ENCODE data around the gene SNAP91.

The SNAP91 gene

DNA sequence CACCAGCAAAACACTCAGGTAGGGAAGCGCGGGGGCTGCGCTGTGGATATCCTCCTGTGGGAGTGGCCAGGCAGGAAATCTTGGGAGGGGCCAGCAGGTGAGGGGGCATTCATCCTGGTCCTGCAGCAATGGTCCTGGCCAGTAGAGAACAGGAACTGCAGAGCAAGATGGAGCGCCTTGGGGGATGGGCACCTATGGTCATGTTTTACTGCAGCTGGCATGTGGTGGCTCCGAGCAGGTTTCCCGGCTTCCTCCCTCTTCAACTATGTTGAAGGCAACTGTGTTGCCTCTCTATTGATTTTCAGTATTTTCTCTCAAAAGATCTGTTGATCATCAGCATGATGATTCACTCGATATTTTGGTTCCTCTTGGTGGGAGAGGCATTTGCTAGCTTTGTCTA is 70.9 kb downstream of the SNAP91 start:
- Histone ChIP-seq H3K4ac (ENCODE audit: low read depth in 1 of 2, low read length in 2 of 2) (no peak overlapping the region), H2BK5ac (ENCODE audit: low read depth, low read length, poor library complexity, severe bottlenecking) (no peak overlapping the region), H2BK15ac (ENCODE audit: low read depth, poor library complexity, severe bottlenecking) (no peak overlapping the region), H2BK12ac (ENCODE audit: low read length in 2 of 2) (no peak overlapping the region), H3K4me1 (ENCODE audit: control insufficient read depth, insufficient read depth, low read depth, low read length) (no peaks in the 10 kb centered on the region), H4K91ac (ENCODE audit: low read length) (no peak overlapping the region), H3K23ac (ENCODE audit: low read length in 2 of 2) (no peak overlapping the region), H3K27me3 (ENCODE audit: control insufficient read depth in 1 of 2, insufficient read depth in 1 of 2, low read length in 2 of 2) (no peaks in the 10 kb centered on the region), H3K36me3 (ENCODE audit: control insufficient read depth in 1 of 2, insufficient read depth in 2 of 2, low read depth in 1 of 2, low read length in 2 of 2) (no peaks in the 10 kb centered on the region), H3K27ac (ENCODE audit: low read length, poor library complexity, severe bottlenecking) (no peak overlapping the region), H3K4me3 (ENCODE audit: insufficient read depth in 1 of 2, low read depth in 1 of 2, low read length in 2 of 2) (no peak overlapping the region), H3K18ac (ENCODE audit: low read depth in 1 of 2, low read length in 2 of 2) (no peak overlapping the region), H4K8ac (ENCODE audit: low read length) (no peak overlapping the region), H2AK5ac (ENCODE audit: low read length, severe bottlenecking) (no peak overlapping the region), H3K9me3 (ENCODE audit: control insufficient read depth, low read length) (no peaks in the 10 kb centered on the region), H3K4me2 (ENCODE audit: low read length, poor library complexity, severe bottlenecking) (no peak overlapping the region), H2AFZ (ENCODE audit: low read depth, low read length) (no peak overlapping the region), H3K14ac (ENCODE audit: low read length in 2 of 2) (no peak overlapping the region), H3K79me1 (replicated peaks; ENCODE audit: low read length, poor library complexity, severe bottlenecking) (no peaks in the 10 kb centered on the region), H2BK120ac (ENCODE audit: low read depth, low read length) (no peak overlapping the region), H3K9ac (ENCODE audit: low read length) (no peak overlapping the region)
- no peak for DNase-seq
- WGBS = 91% methylated on average over 7 of the region's 7 CpGs

DNA sequence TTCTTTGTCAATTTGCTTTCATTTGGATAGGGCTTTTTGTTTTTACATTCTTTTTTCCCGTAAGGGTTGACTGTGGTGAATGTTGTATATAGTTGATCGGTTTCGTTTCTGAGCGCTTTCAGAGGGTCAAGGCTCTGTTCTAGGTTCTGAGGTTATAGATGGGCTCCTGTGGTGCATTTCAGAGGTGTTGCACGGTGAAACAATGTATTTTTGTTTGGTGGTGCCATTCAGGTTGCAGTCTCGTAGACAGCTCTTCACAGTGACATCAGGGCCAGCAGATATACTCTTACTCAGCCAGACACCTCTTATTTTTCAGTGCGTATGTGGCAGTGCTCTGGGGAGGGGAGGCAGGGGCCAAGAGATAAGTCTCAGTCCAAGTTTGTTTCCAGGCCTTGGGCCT is 72.1 kb downstream of the SNAP91 start:
- WGBS = 95% methylated on average over 6 of the region's 7 CpGs
- Histone ChIP-seq H3K4me3 (ENCODE audit: insufficient read depth in 1 of 2, low read depth in 1 of 2, low read length in 2 of 2) (no peak overlapping the region), H3K4ac (ENCODE audit: low read depth in 1 of 2, low read length in 2 of 2) (no peak overlapping the region), H4K91ac (ENCODE audit: low read length) (no peak overlapping the region), H3K9ac (ENCODE audit: low read length) (no peak overlapping the region), H3K18ac (ENCODE audit: low read depth in 1 of 2, low read length in 2 of 2) (no peak overlapping the region), H3K27ac (ENCODE audit: low read length, poor library complexity, severe bottlenecking) (no peak overlapping the region), H3K14ac (ENCODE audit: low read length in 2 of 2) (peak overlapping the region in 1 of 2 experiments; percentile 28), H3K23ac (ENCODE audit: low read length in 2 of 2) (no peak overlapping the region), H3K79me1 (replicated peaks; ENCODE audit: low read length, poor library complexity, severe bottlenecking) (no peaks in the 10 kb centered on the region), H2AFZ (ENCODE audit: low read depth, low read length) (no peak overlapping the region), H3K9me3 (ENCODE audit: control insufficient read depth, low read length) (no peaks in the 10 kb centered on the region), H3K36me3 (ENCODE audit: control insufficient read depth in 1 of 2, insufficient read depth in 2 of 2, low read depth in 1 of 2, low read length in 2 of 2) (no peaks in the 10 kb centered on the region), H3K27me3 (ENCODE audit: control insufficient read depth in 1 of 2, insufficient read depth in 1 of 2, low read length in 2 of 2) (no peaks in the 10 kb centered on the region), H2BK12ac (ENCODE audit: low read length in 2 of 2) (no peak overlapping the region), H3K4me2 (ENCODE audit: low read length, poor library complexity, severe bottlenecking) (no peak overlapping the region), H2BK120ac (ENCODE audit: low read depth, low read length) (no peak overlapping the region), H3K4me1 (ENCODE audit: control insufficient read depth, insufficient read depth, low read depth, low read length) (no peaks in the 10 kb centered on the region), H2BK5ac (ENCODE audit: low read depth, low read length, poor library complexity, severe bottlenecking) (no peak overlapping the region), H4K8ac (ENCODE audit: low read length) (no peak overlapping the region), H2AK5ac (ENCODE audit: low read length, severe bottlenecking) (no peak overlapping the region), H2BK15ac (ENCODE audit: low read depth, poor library complexity, severe bottlenecking) (no peak overlapping the region)
- DNase-seq = no peak

DNA sequence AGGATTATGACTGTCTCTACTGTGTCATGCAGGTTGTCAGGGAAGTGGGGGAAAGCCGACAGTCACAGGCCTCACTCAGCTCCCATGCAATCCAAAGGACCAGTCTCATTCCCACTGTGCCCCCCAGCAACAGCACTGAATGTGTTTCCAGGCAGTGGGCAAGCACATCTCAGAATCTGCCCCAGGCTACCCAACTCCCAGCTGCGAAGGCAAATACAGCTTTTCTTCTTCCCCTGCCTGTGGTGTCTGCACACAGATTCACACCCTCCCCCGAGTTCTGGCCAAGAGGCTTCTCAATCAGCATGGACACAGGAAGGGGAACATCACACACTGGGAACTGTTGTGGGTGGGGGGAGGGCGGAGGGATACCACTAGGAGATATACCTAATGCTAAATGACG is 75.3 kb downstream of the SNAP91 start:
- H4K8ac ChIP-seq (ENCODE audit: low read length) = no peak overlapping the region
- no peak overlapping the region for H4K91ac ChIP-seq (ENCODE audit: low read length)
- no peak overlapping the region for H3K14ac ChIP-seq (ENCODE audit: low read length in 2 of 2)
- no peaks in the 10 kb centered on the region for H3K79me1 ChIP-seq (replicated peaks; ENCODE audit: low read length, poor library complexity, severe bottlenecking)
- no peaks in the 10 kb centered on the region for H3K27me3 ChIP-seq (ENCODE audit: control insufficient read depth in 1 of 2, insufficient read depth in 1 of 2, low read length in 2 of 2)
- no peak overlapping the region for H2BK120ac ChIP-seq (ENCODE audit: low read depth, low read length)
- H3K4ac ChIP-seq (ENCODE audit: low read depth in 1 of 2, low read length in 2 of 2) = no peak overlapping the region
- no peaks in the 10 kb centered on the region for H3K36me3 ChIP-seq (ENCODE audit: control insufficient read depth in 1 of 2, insufficient read depth in 2 of 2, low read depth in 1 of 2, low read length in 2 of 2)
- no peak overlapping the region for H2BK15ac ChIP-seq (ENCODE audit: low read depth, poor library complexity, severe bottlenecking)
- 59% methylated on average over 1 of the region's 5 CpGs for WGBS
- H3K9me3 ChIP-seq (ENCODE audit: control insufficient read depth, low read length) = no peaks in the 10 kb centered on the region
- H3K18ac ChIP-seq (ENCODE audit: low read depth in 1 of 2, low read length in 2 of 2) = no peak overlapping the region
- no peak for DNase-seq
- no peak overlapping the region for H3K27ac ChIP-seq (ENCODE audit: low read length, poor library complexity, severe bottlenecking)
- H3K23ac ChIP-seq (ENCODE audit: low read length in 2 of 2) = no peak overlapping the region
- no peak overlapping the region for H2AK5ac ChIP-seq (ENCODE audit: low read length, severe bottlenecking)
- H3K4me1 ChIP-seq (ENCODE audit: control insufficient read depth, insufficient read depth, low read depth, low read length) = no peaks in the 10 kb centered on the region
- H2AFZ ChIP-seq (ENCODE audit: low read depth, low read length) = no peak overlapping the region
- no peak overlapping the region for H3K4me3 ChIP-seq (ENCODE audit: insufficient read depth in 1 of 2, low read depth in 1 of 2, low read length in 2 of 2)
- no peak overlapping the region for H2BK12ac ChIP-seq (ENCODE audit: low read length in 2 of 2)
- no peak overlapping the region for H3K4me2 ChIP-seq (ENCODE audit: low read length, poor library complexity, severe bottlenecking)
- no peak overlapping the region for H2BK5ac ChIP-seq (ENCODE audit: low read depth, low read length, poor library complexity, severe bottlenecking)
- no peak overlapping the region for H3K9ac ChIP-seq (ENCODE audit: low read length)

GRCh38 chr6:83633149-83633548 is 75.8 kb downstream of the SNAP91 start:
- H3K36me3 ChIP-seq (ENCODE audit: control insufficient read depth in 1 of 2, insufficient read depth in 2 of 2, low read depth in 1 of 2, low read length in 2 of 2) = no peaks in the 10 kb centered on the region
- H2BK15ac ChIP-seq (ENCODE audit: low read depth, poor library complexity, severe bottlenecking) = no peak overlapping the region
- no peak overlapping the region for H3K9ac ChIP-seq (ENCODE audit: low read length)
- H4K8ac ChIP-seq (ENCODE audit: low read length) = no peak overlapping the region
- H2AK5ac ChIP-seq (ENCODE audit: low read length, severe bottlenecking) = no peak overlapping the region
- no peak overlapping the region for H2BK5ac ChIP-seq (ENCODE audit: low read depth, low read length, poor library complexity, severe bottlenecking)
- no peaks in the 10 kb centered on the region for H3K9me3 ChIP-seq (ENCODE audit: control insufficient read depth, low read length)
- no peak overlapping the region for H2AFZ ChIP-seq (ENCODE audit: low read depth, low read length)
- DNase-seq = no peak
- H3K14ac ChIP-seq (ENCODE audit: low read length in 2 of 2) = no peak overlapping the region
- H3K4me3 ChIP-seq (ENCODE audit: insufficient read depth in 1 of 2, low read depth in 1 of 2, low read length in 2 of 2) = no peak overlapping the region
- H2BK120ac ChIP-seq (ENCODE audit: low read depth, low read length) = no peak overlapping the region
- no peak overlapping the region for H4K91ac ChIP-seq (ENCODE audit: low read length)
- H3K27me3 ChIP-seq (ENCODE audit: control insufficient read depth in 1 of 2, insufficient read depth in 1 of 2, low read length in 2 of 2) = no peaks in the 10 kb centered on the region
- H3K27ac ChIP-seq (ENCODE audit: low read length, poor library complexity, severe bottlenecking) = no peak overlapping the region
- no peak overlapping the region for H3K18ac ChIP-seq (ENCODE audit: low read depth in 1 of 2, low read length in 2 of 2)
- WGBS = 92% methylated on average over 2 of the region's 2 CpGs
- H3K4me1 ChIP-seq (ENCODE audit: control insufficient read depth, insufficient read depth, low read depth, low read length) = no peaks in the 10 kb centered on the region
- H3K4ac ChIP-seq (ENCODE audit: low read depth in 1 of 2, low read length in 2 of 2) = no peak overlapping the region
- no peaks in the 10 kb centered on the region for H3K79me1 ChIP-seq (replicated peaks; ENCODE audit: low read length, poor library complexity, severe bottlenecking)
- no peak overlapping the region for H2BK12ac ChIP-seq (ENCODE audit: low read length in 2 of 2)
- H3K4me2 ChIP-seq (ENCODE audit: low read length, poor library complexity, severe bottlenecking) = no peak overlapping the region
- no peak overlapping the region for H3K23ac ChIP-seq (ENCODE audit: low read length in 2 of 2)
